OCI-LY7 (cell line): Measurements from ENCODE around the gene KCNMA1. TPM values are rescaled to one million over a fixed set of nuclear protein-coding genes. Genes with fewer than 3 reads are reported as not detected.

Source experiments
- BruUV-seq: library from RNA; stranded (reverse); fragments of 400-500 nt; replicated peaks from 2 replicates; lab custom pipeline; 2021; lab: Mats Ljungman, UMichigan
- CTCF ChIA-PET: fragments of 300-600 bp; sonication (Branson Sonifier 250); formaldehyde crosslinking; loops from one replicate; lab custom pipeline; 2022; ENCODE audit warnings: antibody characterized with exemption; ENCODE audit not compliant: unreplicated experiment; lab: Charles Lee
- POLR2A ChIA-PET: fragments of 300-600 bp; sonication (Branson Sonifier 250); formaldehyde crosslinking; loops from one replicate; lab custom pipeline; 2022; ENCODE audit warnings: antibody characterized with exemption; lab: Charles Lee
- DNase-seq: peaks from one replicate; pipeline ENCODE4 v3.0.0-alpha.2; 2015; ENCODE audit warnings: low spot score
- H2AFZ ChIP-seq: fragments of 200-600 bp; sonication (generic), shearing (Covaris generic); 2 replicates; pipeline ENCODE4 v1.6.1; 2014; ENCODE audit warnings: mild to moderate bottlenecking, antibody characterized with exemption, low read length, moderate library complexity
- H3K27ac ChIP-seq: fragments of 200-600 bp; sonication (generic); 2 replicates; pipeline ENCODE4 v1.5.1; 2014; ENCODE audit warnings: mixed run types, low read depth, mild to moderate bottlenecking, moderate library complexity, low read length, inconsistent platforms; ENCODE audit not compliant: poor library complexity, severe bottlenecking
- H3K36me3 ChIP-seq: fragments of 200-600 bp; sonication (generic); 2 replicates; pipeline ENCODE4 v1.6.1; 2014; ENCODE audit warnings: mild to moderate bottlenecking, antibody characterized with exemption, low read length, moderate library complexity, mixed read lengths; ENCODE audit not compliant: insufficient read depth
- H3K4me1 ChIP-seq: fragments of 200-600 bp; sonication (generic); 2 replicates; pipeline ENCODE4 v1.5.1; 2014; ENCODE audit warnings: mild to moderate bottlenecking, low read length; ENCODE audit not compliant: insufficient read depth, poor library complexity, severe bottlenecking
- H3K4me2 ChIP-seq: fragments of 200-600 bp; sonication (generic); 2 replicates; pipeline ENCODE4 v1.6.1; 2014; ENCODE audit warnings: mild to moderate bottlenecking, low read length
- H3K4me3 ChIP-seq: fragments of 200-600 bp; sonication (generic); 2 replicates; pipeline ENCODE4 v1.5.1; 2014; ENCODE audit warnings: mild to moderate bottlenecking, low read depth, low read length; ENCODE audit not compliant: poor library complexity, severe bottlenecking
- H3K79me2 ChIP-seq: fragments of 200-600 bp; sonication (generic); 2 replicates; pipeline ENCODE4 v1.6.1; 2016; ENCODE audit warnings: low read depth, mild to moderate bottlenecking, low read length, moderate library complexity, mixed read lengths; ENCODE audit not compliant: insufficient read depth
- H3K9me2 ChIP-seq: fragments of 200-600 bp; sonication (generic); 2 replicates; pipeline ENCODE4 v1.6.1; 2016; ENCODE audit warnings: mild to moderate bottlenecking, low read length, mixed read lengths; ENCODE audit not compliant: insufficient read depth
- H3K9me3 ChIP-seq: fragments of 200-600 bp; sonication (generic); 2 replicates; pipeline ENCODE4 v1.6.1; 2014; ENCODE audit warnings: mild to moderate bottlenecking, mixed run types, low read length, mixed read lengths
- H4K20me1 ChIP-seq: fragments of 200-600 bp; sonication (generic); 2 replicates; pipeline ENCODE4 v1.6.1; 2014; ENCODE audit warnings: mild to moderate bottlenecking, antibody characterized with exemption, low read length, moderate library complexity, mixed read lengths; ENCODE audit not compliant: insufficient read depth
- EZH2phosphoT487 ChIP-seq: fragments of 200-600 bp; sonication (generic); IDR thresholded peaks from 2 replicates; pipeline ENCODE4 v1.6.1; 2018; ENCODE audit warnings: low read depth, borderline replicate concordance, mild to moderate bottlenecking, mixed run types, antibody characterized with exemption, low read length, moderate library complexity, mixed read lengths
- intact Hi-C: fragments of 100-400 bp; cut with micrococcal nuclease; formaldehyde crosslinking; loops from one replicate; pipeline ENCODE4 v1.10.0; 2022; ENCODE audit not compliant: unreplicated experiment
- total RNA-seq, 2 experiments: library from RNA; depleted of rRNA in 1 of 2; stranded (reverse); fragments of >200 nt in 1 of 2; shearing (Covaris generic) in 1 of 2; gene quantifications; 2 replicates each; pipeline ENCODE4 v1.2.3, GENCODE V29; 2014 to 2022
- TF ChIP-seq, protein P1 (sequence below): fragments of 200-600 bp; sonication (generic); conservative IDR thresholded peaks from 2 replicates; pipeline ENCODE4 v1.5.1; 2014; ENCODE audit warnings: mild to moderate bottlenecking, antibody characterized with exemption, low read length, moderate library complexity, mixed read lengths

KCNMA1 gene
- total RNA-seq, 2 experiments from 2014 or later, result not detected

DNA sequence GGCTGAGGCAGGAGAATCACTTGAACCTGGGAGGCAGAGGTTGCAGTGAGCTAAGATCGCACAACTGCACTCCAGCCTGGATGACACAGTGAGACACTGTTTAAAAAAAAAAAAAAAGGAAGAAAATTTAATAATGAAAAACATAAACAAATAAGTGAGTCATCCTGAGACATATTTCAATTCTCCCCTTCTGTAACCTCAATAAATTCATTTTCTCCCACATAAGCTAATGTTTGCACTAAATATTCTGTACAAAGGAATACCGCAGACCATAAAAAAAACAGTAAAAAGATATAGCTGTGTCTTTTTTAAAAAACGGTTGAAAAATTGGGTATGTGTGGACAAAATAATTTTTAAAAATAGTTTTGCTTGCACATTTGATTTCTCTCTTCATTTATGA lies 654.0 kb downstream of the KCNMA1 start:
- TF ChIP-seq, protein P1, sequence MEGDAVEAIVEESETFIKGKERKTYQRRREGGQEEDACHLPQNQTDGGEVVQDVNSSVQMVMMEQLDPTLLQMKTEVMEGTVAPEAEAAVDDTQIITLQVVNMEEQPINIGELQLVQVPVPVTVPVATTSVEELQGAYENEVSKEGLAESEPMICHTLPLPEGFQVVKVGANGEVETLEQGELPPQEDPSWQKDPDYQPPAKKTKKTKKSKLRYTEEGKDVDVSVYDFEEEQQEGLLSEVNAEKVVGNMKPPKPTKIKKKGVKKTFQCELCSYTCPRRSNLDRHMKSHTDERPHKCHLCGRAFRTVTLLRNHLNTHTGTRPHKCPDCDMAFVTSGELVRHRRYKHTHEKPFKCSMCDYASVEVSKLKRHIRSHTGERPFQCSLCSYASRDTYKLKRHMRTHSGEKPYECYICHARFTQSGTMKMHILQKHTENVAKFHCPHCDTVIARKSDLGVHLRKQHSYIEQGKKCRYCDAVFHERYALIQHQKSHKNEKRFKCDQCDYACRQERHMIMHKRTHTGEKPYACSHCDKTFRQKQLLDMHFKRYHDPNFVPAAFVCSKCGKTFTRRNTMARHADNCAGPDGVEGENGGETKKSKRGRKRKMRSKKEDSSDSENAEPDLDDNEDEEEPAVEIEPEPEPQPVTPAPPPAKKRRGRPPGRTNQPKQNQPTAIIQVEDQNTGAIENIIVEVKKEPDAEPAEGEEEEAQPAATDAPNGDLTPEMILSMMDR, result no peak
- TF ChIP-seq EZH2phosphoT487, result no peak
- Histone ChIP-seq H3K9me3 (no peaks in the 10 kb centered on the region), H3K4me3 (no peak overlapping the region), H3K4me2 (no peak overlapping the region), H3K4me1 (no peaks in the 10 kb centered on the region), H3K9me2 (no peaks in the 10 kb centered on the region), H3K79me2 (no peaks in the 10 kb centered on the region), H2AFZ (no peak overlapping the region), H3K27ac (no peak overlapping the region), H4K20me1 (no peaks in the 10 kb centered on the region), H3K36me3 (no peaks in the 10 kb centered on the region)
- DNase-seq, result no peak
- POLR2A ChIA-PET, result no interaction called here
- no TSS peak for BruUV-seq
- CTCF ChIA-PET, result no interaction called here
- intact Hi-C loops, result no loop called here

DNA sequence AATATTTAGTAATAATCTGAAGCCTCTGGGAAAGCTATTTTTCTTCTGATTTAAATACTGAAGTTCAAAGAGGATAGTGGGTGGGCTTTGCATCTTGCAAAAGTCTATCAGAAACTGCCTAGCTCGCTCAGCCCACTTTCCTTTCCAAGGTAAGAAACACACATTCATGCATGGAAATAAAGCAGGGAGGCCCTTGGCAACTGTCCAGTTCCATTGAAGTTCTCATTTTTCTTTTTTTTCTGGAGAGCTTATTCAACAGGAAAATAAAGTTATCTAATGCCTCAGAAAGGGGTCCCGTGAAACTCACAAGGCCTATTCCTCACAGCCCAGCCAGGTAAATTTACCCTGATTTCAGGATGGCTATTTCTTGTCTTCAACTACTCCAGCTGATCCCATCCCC lies 654.9 kb downstream of the KCNMA1 start:
- no peak for DNase-seq
- TF ChIP-seq EZH2phosphoT487, result no peak
- TF ChIP-seq, protein P1, result no peak
- Histone ChIP-seq H3K4me1 (no peaks in the 10 kb centered on the region), H3K4me2 (no peak overlapping the region), H3K9me2 (no peaks in the 10 kb centered on the region), H4K20me1 (no peaks in the 10 kb centered on the region), H3K4me3 (no peak overlapping the region), H3K79me2 (no peaks in the 10 kb centered on the region), H3K9me3 (no peaks in the 10 kb centered on the region), H2AFZ (no peak overlapping the region), H3K36me3 (no peaks in the 10 kb centered on the region), H3K27ac (no peak overlapping the region)
- no TSS peak for BruUV-seq
- intact Hi-C loops, result no loop called here
- ChIA-PET CTCF (no interaction called here), POLR2A (interaction anchor here (0.5 to 0.7 kb wide), 2 partner anchors 16 to 568 kb away, joined by 3 read pairs; no protein-coding TSS in a partner anchor)

DNA sequence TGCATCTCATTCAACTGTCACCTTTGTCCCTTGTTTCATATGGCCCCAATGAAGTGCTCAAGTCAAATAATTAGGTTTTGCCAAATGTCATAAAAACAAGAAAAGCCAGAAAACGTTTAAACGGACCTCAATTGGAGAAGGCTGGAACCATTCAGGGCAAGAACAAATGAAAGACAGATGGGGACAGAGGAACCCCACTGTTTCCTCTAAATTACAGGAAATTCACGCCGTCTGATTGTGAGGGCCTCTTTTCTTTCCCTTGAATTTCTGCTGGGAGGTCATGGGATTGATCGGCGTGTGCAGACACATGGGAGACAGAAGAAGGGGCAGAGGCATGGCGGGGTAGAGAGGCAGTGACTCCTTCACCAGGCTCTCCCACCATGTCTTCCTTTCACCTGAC lies 656.4 kb downstream of the KCNMA1 start:
- Histone ChIP-seq H3K9me3 (no peaks in the 10 kb centered on the region), H2AFZ (no peak overlapping the region), H3K4me1 (no peaks in the 10 kb centered on the region), H3K36me3 (no peaks in the 10 kb centered on the region), H3K79me2 (no peaks in the 10 kb centered on the region), H3K9me2 (no peaks in the 10 kb centered on the region), H3K27ac (no peak overlapping the region), H3K4me2 (no peak overlapping the region), H4K20me1 (no peaks in the 10 kb centered on the region), H3K4me3 (no peak overlapping the region)
- CTCF ChIA-PET, result no interaction called here
- POLR2A ChIA-PET, result no interaction called here
- intact Hi-C loops, result no loop called here
- BruUV-seq, result no TSS peak
- TF ChIP-seq, protein P1, result no peak
- no peak for TF ChIP-seq EZH2phosphoT487
- no peak for DNase-seq
